Loucy (cell line): Measurements from ENCODE around the gene NME3.

ENCODE experiments used
- H2AFZ ChIP-seq: fragments of 200-600 bp; sonication (generic); 2 replicates; pipeline ENCODE4 v1.6.0; 2016; ENCODE audit warnings: antibody characterized with exemption, mild to moderate bottlenecking, low read length, moderate library complexity
- H3F3A ChIP-seq: fragments of 200-600 bp; 2 replicates; pipeline ENCODE4 v1.6.0; 2016; ENCODE audit warnings: antibody characterized with exemption, low read depth, mild to moderate bottlenecking
- H3K27me3 ChIP-seq: fragments of 200-600 bp; sonication (generic); 2 replicates; pipeline ENCODE4 v1.6.1; 2014; ENCODE audit warnings: low read length, mild to moderate bottlenecking; ENCODE audit not compliant: insufficient read depth, poor library complexity, severe bottlenecking
- H3K36me3 ChIP-seq: fragments of 200-600 bp; sonication (generic); 2 replicates; pipeline ENCODE4 v1.6.1; 2016; ENCODE audit warnings: low read length; ENCODE audit not compliant: insufficient read depth
- H3K4me1 ChIP-seq: fragments of 200-600 bp; sonication (generic); 2 replicates; pipeline ENCODE4 v1.5.1; 2014; ENCODE audit warnings: low read length, mild to moderate bottlenecking; ENCODE audit not compliant: insufficient read depth, poor library complexity, severe bottlenecking
- H3K4me2 ChIP-seq: fragments of 200-600 bp; sonication (generic); 2 replicates; pipeline ENCODE4 v1.6.0; 2014; ENCODE audit warnings: antibody characterized with exemption, low read length, low read depth, mild to moderate bottlenecking; ENCODE audit not compliant: poor library complexity, severe bottlenecking
- H3K4me3 ChIP-seq: fragments of 200-600 bp; sonication (generic); 2 replicates; pipeline ENCODE4 v1.5.1; 2014; ENCODE audit warnings: low read length, mild to moderate bottlenecking, mixed read lengths; ENCODE audit not compliant: poor library complexity, severe bottlenecking
- H3K79me2 ChIP-seq: fragments of 200-600 bp; sonication (generic); 2 replicates; pipeline ENCODE4 v1.6.1; 2014; ENCODE audit warnings: low read length; ENCODE audit not compliant: insufficient read depth
- H3K9ac ChIP-seq: fragments of 200-600 bp; sonication (generic); 2 replicates; pipeline ENCODE4 v1.6.0; 2014; ENCODE audit warnings: mild to moderate bottlenecking, low read depth, low read length, moderate library complexity; ENCODE audit not compliant: poor library complexity, severe bottlenecking
- H3K9me2 ChIP-seq: fragments of 200-600 bp; sonication (generic); replicated peaks from 2 replicates; pipeline ENCODE4 v1.6.1; 2016; ENCODE audit warnings: low read depth, low read length, mixed read lengths
- H3K9me3 ChIP-seq: fragments of 200-600 bp; sonication (generic); 2 replicates; pipeline ENCODE4 v1.6.1; 2014; ENCODE audit warnings: mild to moderate bottlenecking, antibody characterized with exemption, low read length, low read depth; ENCODE audit not compliant: insufficient read depth
- H4K20me1 ChIP-seq: fragments of 200-600 bp; sonication (generic); 2 replicates; pipeline ENCODE4 v1.6.0; 2014; ENCODE audit warnings: antibody characterized with exemption, low read length, mild to moderate bottlenecking; ENCODE audit not compliant: insufficient read depth, poor library complexity, severe bottlenecking
- CTCF ChIP-seq: fragments of 200-600 bp; sonication (generic); conservative IDR thresholded peaks from 2 replicates; pipeline ENCODE4 v1.5.1; 2014; ENCODE audit warnings: mild to moderate bottlenecking, antibody characterized with exemption, low read length
- EZH2phosphoT487 ChIP-seq: fragments of 200-600 bp; IDR thresholded peaks from 2 replicates; pipeline ENCODE4 v1.6.1; 2018; ENCODE audit warnings: antibody characterized with exemption, mild to moderate bottlenecking, moderate library complexity, borderline replicate concordance

NME3 gene

GRCh38 chr16:1819611-1820010 is 48.3 kb upstream of the NME3 start:
- Histone ChIP-seq H3K4me2 (no peak overlapping the region), H3K9ac (no peak overlapping the region), H3K36me3 (no peaks in the 10 kb centered on the region), H3K9me2 (no peaks in the 10 kb centered on the region), H3K4me1 (no peaks in the 10 kb centered on the region), H3K4me3 (no peak overlapping the region), H4K20me1 (no peaks in the 10 kb centered on the region), H3K9me3 (no peaks in the 10 kb centered on the region), H2AFZ (no peak overlapping the region), H3F3A (no peaks in the 10 kb centered on the region), H3K79me2 (no peaks in the 10 kb centered on the region), H3K27me3 (no peaks in the 10 kb centered on the region)
- TF ChIP-seq EZH2phosphoT487 (no peak), CTCF (no peak)

GRCh38 chr16:1818873-1819525 is 47.7 kb upstream of the NME3 start:
- no peak overlapping the region for H3K9ac ChIP-seq
- no peaks in the 10 kb centered on the region for H4K20me1 ChIP-seq
- H3K79me2 ChIP-seq, result no peaks in the 10 kb centered on the region

GRCh38 chr16:1818204-1818872 is 47.0 kb upstream of the NME3 start:
- TF ChIP-seq CTCF (no peak), EZH2phosphoT487 (no peak)
- no peak overlapping the region for H3K4me3 ChIP-seq
- no peaks in the 10 kb centered on the region for H3K4me1 ChIP-seq
- no peaks in the 10 kb centered on the region for H3K27me3 ChIP-seq
- H3K9me3 ChIP-seq, result no peaks in the 10 kb centered on the region
- H3F3A ChIP-seq, result no peaks in the 10 kb centered on the region
- no peak overlapping the region for H3K4me2 ChIP-seq
- no peaks in the 10 kb centered on the region for H3K79me2 ChIP-seq
- no peaks in the 10 kb centered on the region for H4K20me1 ChIP-seq
- H3K36me3 ChIP-seq, result no peaks in the 10 kb centered on the region
- H3K9ac ChIP-seq, result no peak overlapping the region
- H2AFZ ChIP-seq, result no peak overlapping the region
- no peaks in the 10 kb centered on the region for H3K9me2 ChIP-seq

More at GRCh38 chr16:1818873-1819525, 47.7 kb upstream of the NME3 start:
- no peaks in the 10 kb centered on the region for H3K9me2 ChIP-seq
- no peaks in the 10 kb centered on the region for H3K36me3 ChIP-seq
- H3K9me3 ChIP-seq, result no peaks in the 10 kb centered on the region
- H2AFZ ChIP-seq, result no peak overlapping the region
- no peak for TF ChIP-seq EZH2phosphoT487
- no peak for TF ChIP-seq CTCF
- no peaks in the 10 kb centered on the region for H3K27me3 ChIP-seq
- H3K4me1 ChIP-seq, result no peaks in the 10 kb centered on the region
- H3K4me2 ChIP-seq, result no peak overlapping the region
- no peaks in the 10 kb centered on the region for H3F3A ChIP-seq
- no peak overlapping the region for H3K4me3 ChIP-seq
